ENCODE results near the gene NUBP2.

The NUBP2 gene

GRCh38 chr16:1779741-1780676 is 2.8 kb upstream of the NUBP2 start:
- CTCF ChIA-PET = interaction anchor here (1.1 to 2.4 kb wide), 3 partner anchors 31 to 149 kb away, joined by 3 to 10 read pairs (median 4); partner anchors contain the start of gene MAPK8IP3
- POLR2A ChIA-PET = no interaction called here
- no peak for TF ChIP-seq CTCF (IDR thresholded peaks at IDR 0.05; ENCODE audit: insufficient read depth, low read length, missing control alignments)

GRCh38 chr16:1780677-1781072 is 2.1 kb upstream of the NUBP2 start:
- CTCF ChIA-PET = interaction anchor here (1.1 to 2.4 kb wide), 3 partner anchors 30 to 149 kb away, joined by 3 to 10 read pairs (median 4); partner anchors contain the start of gene MAPK8IP3

More at GRCh38 chr16:1779741-1780676, 2.8 kb upstream of the NUBP2 start:
- no peak for DNase-seq (ENCODE audit: low read depth, low spot score)
- no peak overlapping the region for H3K4me3 ChIP-seq (ENCODE audit: low read depth, low read length)

GRCh38 chr16:1781254-1781653 is 1.5 kb upstream of the NUBP2 start:
- no peak for DNase-seq (ENCODE audit: low read depth, low spot score)
- ChIA-PET CTCF (interaction anchor here (1.3 to 2.4 kb wide), 2 partner anchors 75 to 148 kb away, joined by 4 to 10 read pairs; partner anchors contain the start of gene MAPK8IP3), POLR2A (interaction anchor here (2.0 kb wide), 1 partner anchor 10 kb away, joined by 31 read pairs; the partner anchor contains the start of genes EME2, MRPS34 and NME3)
- TF ChIP-seq CTCF (IDR thresholded peaks at IDR 0.05; ENCODE audit: insufficient read depth, low read length, missing control alignments) = no peak
- H3K4me3 ChIP-seq (ENCODE audit: low read depth, low read length) = peak overlapping the region; percentile 76

More at GRCh38 chr16:1780677-1781072, 2.1 kb upstream of the NUBP2 start:
- H3K4me3 ChIP-seq (ENCODE audit: low read depth, low read length) = peak overlapping the region; percentile 76; the same call in 1 of the 2 replicates
- DNase-seq (ENCODE audit: low read depth, low spot score) = no peak
- POLR2A ChIA-PET = no interaction called here
- TF ChIP-seq CTCF (IDR thresholded peaks at IDR 0.05; ENCODE audit: insufficient read depth, low read length, missing control alignments) = no peak

GRCh38 chr16:1781758-1782407 is 877 bp upstream of the NUBP2 start:
- POLR2A ChIA-PET = interaction anchor here (0.8 to 2.0 kb wide), 7 partner anchors 10 to 361 kb away, joined by 3 to 31 read pairs (median 8); partner anchors contain the start of genes EME2, MAPK8IP3, MRPS34 and NME3
- CTCF ChIA-PET = interaction anchor here (1.3 to 2.4 kb wide), 3 partner anchors 8 to 147 kb away, joined by 3 to 10 read pairs (median 7); no protein-coding TSS in a partner anchor
- peak overlapping the region; percentile 76 for H3K4me3 ChIP-seq (ENCODE audit: low read depth, low read length)
- DNase-seq (ENCODE audit: low read depth, low spot score) = no peak
- peak; percentile 11 for TF ChIP-seq CTCF (IDR thresholded peaks at IDR 0.05; ENCODE audit: insufficient read depth, low read length, missing control alignments)

- DNase-seq (ENCODE audit: low read depth, low spot score) = no peak
- no peak overlapping the region for H3K4me3 ChIP-seq (ENCODE audit: low read depth, low read length)
- no peak for TF ChIP-seq CTCF (IDR thresholded peaks at IDR 0.05; ENCODE audit: insufficient read depth, low read length, missing control alignments)
- POLR2A ChIA-PET = no interaction called here
- CTCF ChIA-PET = interaction anchor here (0.6 to 2.7 kb wide), 4 partner anchors 8 to 144 kb away, joined by 3 to 9 read pairs (median 6); partner anchors contain the start of gene IGFALS
These were observed 2.5 kb downstream of the NUBP2 start for GRCh38 chr16:1784977-1785845.
